Activated naive CD8-positive, alpha-beta T cell treated with anti-CD3 and anti-CD28 coated beads, Interleukin-2, amount 50 U/mL, for 24 hours (primary cell): ENCODE data around the gene TAAR5.

ENCODE experiments used
- ATAC-seq: fragments of 150-1000 bp; cut with Tn5 transposase; one replicate; pipeline ENCODE4 v1.10.0; 2021
- DNase-seq: peaks from one replicate; pipeline ENCODE4 v3.0.0; 2021
- H3K27ac Mint-ChIP-seq: one replicate; pipeline ENCODE4 v1.8.0; 2021; ENCODE audit warnings: mild to moderate bottlenecking, mixed read lengths
- H3K27me3 Mint-ChIP-seq: one replicate; pipeline ENCODE4 v1.8.0; 2021; ENCODE audit warnings: mixed read lengths
- H3K36me3 Mint-ChIP-seq: one replicate; pipeline ENCODE4 v1.8.0; 2021; ENCODE audit warnings: low read depth, mixed read lengths
- H3K4me1 Mint-ChIP-seq: one replicate; pipeline ENCODE4 v1.8.0; 2021; ENCODE audit warnings: mixed read lengths
- H3K4me3 Mint-ChIP-seq: one replicate; pipeline ENCODE4 v1.8.0; 2021; ENCODE audit warnings: mild to moderate bottlenecking, moderate library complexity, mixed read lengths
- H3K9me3 Mint-ChIP-seq: one replicate; pipeline ENCODE4 v1.8.0; 2021; ENCODE audit warnings: mixed read lengths

Gene TAAR5

GRCh38 chr6:132548746-132549463 is 40.6 kb downstream of the TAAR5 start:
- no peak for ATAC-seq
- H3K9me3 Mint-ChIP-seq, result no peaks in the 10 kb centered on the region

GRCh38 chr6:132544826-132545225 is 44.7 kb downstream of the TAAR5 start:
- ATAC-seq, result no peak
- no peaks in the 10 kb centered on the region for H3K9me3 Mint-ChIP-seq

More at GRCh38 chr6:132548746-132549463, 40.6 kb downstream of the TAAR5 start:
- Mint-ChIP-seq H3K36me3 (no peaks in the 10 kb centered on the region), H3K27ac (no peak overlapping the region), H3K4me3 (no peak overlapping the region), H3K27me3 (peaks cover 15% of the 10 kb centered on the region), H3K4me1 (no peaks in the 10 kb centered on the region)
- DNase-seq, result no peak

More at GRCh38 chr6:132544826-132545225, 44.7 kb downstream of the TAAR5 start:
- H3K4me1 Mint-ChIP-seq, result no peaks in the 10 kb centered on the region
- H3K36me3 Mint-ChIP-seq, result no peaks in the 10 kb centered on the region
- no peak for DNase-seq
- H3K27ac Mint-ChIP-seq, result no peak overlapping the region
- peaks cover 21% of the 10 kb centered on the region for H3K27me3 Mint-ChIP-seq
- H3K4me3 Mint-ChIP-seq, result no peak overlapping the region
